Activated CD8-positive, alpha-beta memory T cell treated with anti-CD3 and anti-CD28 coated beads for 36 hours (primary cell): ENCODE measurements around the gene GMEB2. TPM values are rescaled to one million over a fixed set of nuclear protein-coding genes. Genes with fewer than 3 reads are reported as not detected.
"Not testable (repeated sequence)": the region's sequence is repeated elsewhere in the genome, so short reads cannot be mapped to it uniquely, and the experiment has no call there.

Experiments used
- CTCF ChIA-PET: fragments of 350-600 bp; sonication (Branson Sonifier 250); formaldehyde crosslinking; loops from one replicate; lab custom pipeline; 2021; ENCODE audit warnings: antibody characterized with exemption; lab: Charles Lee
- POLR2A ChIA-PET: fragments of 350-600 bp; sonication (Branson Sonifier 250); formaldehyde crosslinking; loops from one replicate; lab custom pipeline; 2021; ENCODE audit warnings: antibody characterized with exemption; lab: Charles Lee
- total RNA-seq, 2 experiments: library from RNA; stranded (reverse); gene quantifications; one replicate each; pipeline ENCODE4 v1.2.3, GENCODE V29; 2021

Gene GMEB2
- total RNA-seq, 2 experiments from 2014 or later, result 12.7 to 13.3 TPM

GRCh38 chr20:63560856-63561609 lies 65.9 kb downstream of the GMEB2 start:
- CTCF ChIA-PET, result interaction anchor here (0.9 to 1.2 kb wide), 2 partner anchors 20 to 23 kb away, joined by 3 read pairs; partner anchors contain the start of gene PTK6
- POLR2A ChIA-PET, result no interaction called here

DNA sequence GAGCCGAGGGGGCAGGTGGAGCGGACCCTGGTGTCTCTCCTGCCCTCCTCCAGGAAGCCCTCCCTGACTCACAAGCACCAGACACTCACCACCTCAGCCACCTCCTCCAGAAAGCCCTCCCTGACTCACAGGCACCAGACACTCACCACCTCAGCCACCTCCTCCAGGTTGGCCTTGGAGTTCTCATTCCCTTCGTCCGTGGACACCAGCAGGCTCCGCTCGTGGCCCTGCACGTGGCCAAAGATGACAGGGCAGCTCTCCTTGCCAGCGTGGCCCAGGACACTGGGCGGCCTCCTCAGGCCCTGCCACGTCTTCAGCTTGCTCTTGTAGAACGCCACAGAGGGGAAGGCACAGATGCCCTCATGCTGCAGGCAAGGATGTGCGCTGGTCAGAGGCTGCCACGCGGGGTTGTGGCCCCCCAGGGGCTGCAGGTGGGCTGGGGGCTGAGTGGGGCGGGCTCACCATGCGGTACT lies 66.5 kb downstream of the GMEB2 start:
- ChIA-PET CTCF (no interaction called here), POLR2A (no interaction called here)

DNA sequence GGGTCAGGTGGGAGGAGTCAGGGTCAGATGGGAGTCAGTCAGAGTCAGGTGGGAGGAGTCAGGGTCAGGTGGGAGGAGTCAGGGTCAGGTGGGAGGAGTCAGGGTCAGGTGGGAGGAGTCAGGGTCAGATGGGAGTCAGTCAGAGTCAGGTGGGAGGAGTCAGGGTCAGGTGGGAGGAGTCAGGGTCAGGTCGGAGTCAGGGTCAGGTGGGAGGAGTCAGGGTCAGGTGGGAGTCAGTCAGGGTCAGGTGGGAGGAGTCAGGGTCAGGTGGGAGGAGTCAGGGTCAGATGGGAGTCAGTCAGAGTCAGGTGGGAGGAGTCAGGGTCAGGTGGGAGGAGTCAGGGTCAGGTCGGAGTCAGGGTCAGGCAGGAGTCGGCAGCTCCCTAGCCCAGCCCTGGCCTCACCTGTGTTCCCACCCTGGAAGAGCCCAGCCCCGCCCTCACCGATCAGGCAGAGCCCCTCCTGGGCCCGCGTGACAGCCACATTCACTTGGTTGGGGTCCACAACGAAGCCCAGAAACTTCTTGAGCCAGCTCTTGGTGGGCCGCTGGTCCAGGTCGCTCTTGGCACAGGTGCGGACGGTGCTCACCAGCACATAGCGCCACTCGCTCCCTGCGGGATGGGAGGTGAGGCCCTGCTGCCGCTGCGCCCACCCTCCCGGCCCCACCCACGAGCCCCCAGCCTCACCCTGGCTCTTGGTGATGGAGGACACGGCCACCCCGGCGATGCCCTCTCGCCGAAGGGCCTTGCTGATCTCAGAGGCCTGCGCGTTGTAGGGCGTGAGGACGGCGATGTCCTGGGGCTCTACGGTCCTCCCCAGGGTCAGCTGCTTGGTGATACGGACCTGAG lies 67.2 kb downstream of the GMEB2 start:
- CTCF ChIA-PET, result not testable (repeated sequence)

DNA sequence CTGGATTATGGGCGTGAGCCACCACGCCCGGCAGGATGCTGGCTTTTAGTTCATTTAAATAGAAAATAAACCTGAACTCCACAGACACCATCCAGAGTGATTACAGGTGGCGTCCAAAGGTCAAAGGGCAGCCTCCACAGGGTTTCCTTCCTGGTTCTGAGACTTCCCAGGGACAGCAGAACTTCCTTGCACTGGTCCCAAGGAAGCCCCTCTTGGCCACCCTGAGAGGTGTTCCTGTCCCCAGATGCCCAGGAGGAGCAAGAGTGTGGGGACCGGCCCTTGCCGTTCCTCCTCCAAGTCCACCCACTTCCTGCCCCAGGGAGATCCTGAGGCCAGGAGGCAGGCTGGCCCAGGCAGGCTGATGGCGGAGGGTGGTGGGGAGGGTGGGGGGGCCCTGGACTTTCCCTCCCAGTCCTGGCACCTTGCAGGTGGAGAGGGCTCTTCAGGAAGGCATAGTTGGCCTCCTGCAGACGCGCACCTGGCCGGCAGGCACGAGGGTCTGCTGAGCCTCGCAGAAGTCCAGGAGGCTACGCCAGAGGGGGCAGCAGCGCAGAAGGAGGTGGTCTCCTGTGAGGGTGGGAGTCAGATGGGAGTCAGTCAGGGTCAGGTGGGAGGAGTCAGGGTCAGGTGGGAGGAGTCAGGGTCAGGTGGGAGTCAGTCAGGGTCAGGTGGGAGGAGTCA lies 68.0 kb downstream of the GMEB2 start:
- POLR2A ChIA-PET, result no interaction called here

More for the DNA sequence above, 67.2 kb downstream of the GMEB2 start:
- POLR2A ChIA-PET, result not testable (repeated sequence)

GRCh38 chr20:63557481-63557891 lies 69.4 kb downstream of the GMEB2 start:
- ChIA-PET POLR2A (no interaction called here), CTCF (interaction anchor here (1.5 kb wide), 1 partner anchor 11 kb away, joined by 4 read pairs; no protein-coding TSS in a partner anchor)

More for the DNA sequence above, 68.0 kb downstream of the GMEB2 start:
- CTCF ChIA-PET, result no interaction called here

GRCh38 chr20:63556873-63557478 lies 69.9 kb downstream of the GMEB2 start:
- POLR2A ChIA-PET, result no interaction called here
- CTCF ChIA-PET, result interaction anchor here (1.5 kb wide), 1 partner anchor 12 kb away, joined by 4 read pairs; no protein-coding TSS in a partner anchor

DNA sequence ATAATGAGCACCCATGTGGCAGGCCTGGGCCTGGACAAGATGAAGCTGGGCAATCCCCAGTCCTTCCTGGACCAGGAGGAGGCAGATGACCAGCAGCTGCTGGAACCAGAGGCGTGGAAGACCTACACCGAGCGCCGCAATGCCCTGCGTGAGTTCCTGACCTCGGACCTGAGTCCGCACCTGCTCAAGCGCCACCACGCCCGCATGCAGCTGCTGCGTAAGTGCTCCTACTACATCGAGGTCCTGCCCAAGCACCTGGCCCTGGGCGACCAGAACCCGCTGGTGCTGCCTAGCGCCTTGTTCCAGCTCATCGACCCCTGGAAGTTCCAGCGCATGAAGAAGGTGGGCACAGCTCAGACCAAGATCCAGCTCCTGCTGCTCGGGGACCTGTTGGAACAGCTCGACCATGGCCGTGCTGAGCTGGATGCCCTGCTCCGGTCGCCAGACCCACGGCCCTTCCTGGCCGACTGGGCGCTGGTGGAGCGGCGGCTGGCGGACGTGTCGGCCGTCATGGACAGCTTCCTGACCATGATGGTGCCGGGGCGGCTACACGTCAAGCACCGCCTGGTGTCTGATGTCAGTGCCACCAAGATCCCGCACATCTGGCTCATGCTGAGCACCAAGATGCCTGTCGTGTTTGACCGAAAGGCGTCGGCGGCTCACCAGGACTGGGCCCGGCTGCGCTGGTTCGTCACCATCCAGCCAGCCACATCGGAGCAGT lies 71.1 kb downstream of the GMEB2 start:
- POLR2A ChIA-PET, result interaction anchor here (0.9 kb wide), 1 partner anchor 35 kb away, joined by 4 read pairs; the partner anchor contains the start of gene PPDPF
- CTCF ChIA-PET, result interaction anchor here (0.9 to 2.0 kb wide), 3 partner anchors 13 to 18 kb away, joined by 3 to 10 read pairs (median 4); partner anchors contain the start of gene PTK6

GRCh38 chr20:63554361-63555278 lies 72.3 kb downstream of the GMEB2 start:
- POLR2A ChIA-PET, result interaction anchor here (0.6 kb wide), 1 partner anchor 74 kb away, joined by 3 read pairs; no protein-coding TSS in a partner anchor
- CTCF ChIA-PET, result interaction anchor here (0.7 to 2.0 kb wide), 4 partner anchors 10 to 50 kb away, joined by 3 to 10 read pairs (median 4); partner anchors contain the start of gene PTK6

- ChIA-PET POLR2A (interaction anchor here (0.6 kb wide), 1 partner anchor 74 kb away, joined by 3 read pairs; no protein-coding TSS in a partner anchor), CTCF (interaction anchor here (0.8 to 2.0 kb wide), 2 partner anchors 10 to 16 kb away, joined by 3 to 10 read pairs; partner anchors contain the start of gene PTK6)
Measured at GRCh38 chr20:63553933-63554290, 73.0 kb downstream of the GMEB2 start, which contains the start of gene FNDC11. TSS of gene FNDC11 (plus strand) at chr20:63554159. CDS start at chr20:63555664, 1,505 bp downstream.

GRCh38 chr20:63553251-63553932 lies 73.5 kb downstream of the GMEB2 start:
- POLR2A ChIA-PET, result interaction anchor here (0.6 to 1.3 kb wide), 3 partner anchors 15 to 105 kb away, joined by 3 to 7 read pairs (median 4); partner anchors contain the start of genes PTK6 and RTEL1
- CTCF ChIA-PET, result interaction anchor here (1.0 to 1.2 kb wide), 4 partner anchors 14 to 101 kb away, joined by 3 to 4 read pairs (median 3); partner anchors contain the start of gene PTK6

DNA sequence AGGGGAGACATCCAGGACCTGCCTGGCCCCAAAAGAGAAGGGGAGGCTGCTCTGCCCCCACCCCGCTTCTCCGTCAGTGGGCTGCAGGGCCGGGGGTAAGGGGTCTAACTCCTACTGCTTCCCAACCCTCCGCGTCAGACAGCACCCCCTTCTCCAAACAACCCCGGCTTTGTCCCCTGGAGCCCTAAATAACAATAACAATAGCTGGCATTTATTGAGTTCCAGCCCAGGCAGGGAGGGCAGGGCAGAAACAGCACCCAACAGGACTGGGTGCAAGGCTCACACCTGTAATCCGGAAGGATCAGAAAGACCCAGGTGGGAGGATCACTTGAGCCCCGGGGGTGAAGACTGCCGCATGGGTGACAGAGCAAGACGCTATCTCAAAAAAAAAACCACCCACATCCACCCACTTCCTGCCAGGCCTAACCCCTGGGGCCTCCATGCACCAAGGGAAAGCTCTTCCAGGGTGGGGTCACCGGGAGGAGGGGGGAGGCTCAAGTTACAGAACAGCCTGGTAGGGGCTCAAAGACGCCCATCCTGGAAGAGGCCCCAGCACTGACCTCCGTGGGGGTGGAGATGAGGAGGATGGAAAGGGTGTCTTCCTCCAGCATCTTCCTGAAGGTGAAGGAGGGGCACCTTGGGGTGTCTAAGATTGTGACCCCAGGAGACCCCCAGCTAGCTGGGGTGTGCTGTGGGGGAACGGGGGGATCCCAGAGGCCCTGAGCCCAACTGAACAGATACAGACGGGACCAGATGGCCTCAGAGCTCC lies 74.2 kb downstream of the GMEB2 start:
- CTCF ChIA-PET, result interaction anchor here (1.0 to 1.2 kb wide), 4 partner anchors 14 to 102 kb away, joined by 3 to 4 read pairs (median 3); partner anchors contain the start of gene PTK6
- POLR2A ChIA-PET, result interaction anchor here (0.6 to 1.3 kb wide), 3 partner anchors 15 to 106 kb away, joined by 3 to 7 read pairs (median 4); partner anchors contain the start of genes PTK6 and RTEL1

DNA sequence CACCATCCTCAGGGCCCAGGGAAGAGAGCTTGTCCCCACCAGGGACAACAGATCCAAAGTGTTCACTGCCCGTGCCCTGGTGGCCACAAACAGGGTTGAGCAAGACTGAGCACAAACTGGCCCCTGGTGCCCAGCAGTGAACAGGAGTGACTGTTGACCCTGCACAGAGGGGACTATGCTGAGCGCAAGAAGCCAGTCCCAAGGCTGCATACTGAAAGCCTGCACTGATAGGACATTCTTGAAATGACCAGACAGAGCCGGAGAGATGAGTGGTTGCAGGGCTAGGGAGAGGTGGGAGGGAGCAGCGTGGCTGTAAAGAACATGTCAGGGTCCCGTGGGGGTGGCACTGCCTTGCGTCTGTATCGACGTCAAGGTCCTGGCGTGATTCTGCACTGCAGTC lies 75.8 kb downstream of the GMEB2 start:
- ChIA-PET POLR2A (no interaction called here), CTCF (interaction anchor here (0.6 to 1.1 kb wide), 2 partner anchors 163 to 313 kb away, joined by 3 to 4 read pairs; no protein-coding TSS in a partner anchor)

DNA sequence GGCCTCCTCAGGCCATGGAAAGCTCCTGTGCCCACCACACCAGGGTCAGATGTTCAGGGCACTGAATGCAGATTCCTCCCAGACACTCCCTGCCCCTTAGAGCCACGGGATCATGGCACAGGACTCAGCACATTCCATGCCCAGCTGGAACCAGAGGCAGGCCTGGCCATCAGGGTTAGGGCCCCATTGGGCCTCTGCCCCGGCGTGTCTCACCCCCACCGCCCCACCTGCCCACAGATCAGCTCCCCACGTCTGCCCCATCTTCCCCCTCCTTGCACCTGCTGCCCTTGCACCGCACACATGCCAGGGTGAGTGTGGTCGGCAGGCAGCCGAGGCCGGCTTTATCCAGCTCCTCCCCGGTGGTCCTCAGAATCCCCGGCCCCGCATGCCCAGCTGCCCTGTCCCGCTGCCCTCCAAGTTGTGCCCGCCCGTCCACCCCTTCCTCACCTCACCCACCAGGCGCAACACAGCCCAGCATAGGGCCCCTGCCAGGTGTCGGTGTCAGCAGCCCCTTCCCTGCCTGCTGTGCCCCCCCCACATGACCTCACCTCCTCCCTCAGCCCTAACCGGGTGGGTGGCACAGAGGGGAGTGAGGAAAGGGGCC lies 77.1 kb downstream of the GMEB2 start:
- POLR2A ChIA-PET, result no interaction called here

GRCh38 chr20:63549019-63549418 lies 77.9 kb downstream of the GMEB2 start:
- CTCF ChIA-PET, result interaction anchor here (0.6 kb wide), 1 partner anchor 422 kb away, joined by 3 read pairs; no protein-coding TSS in a partner anchor
- POLR2A ChIA-PET, result no interaction called here

More for the DNA sequence above, 77.1 kb downstream of the GMEB2 start:
- CTCF ChIA-PET, result interaction anchor here (0.6 to 1.1 kb wide), 2 partner anchors 12 to 422 kb away, joined by 3 read pairs; no protein-coding TSS in a partner anchor
